GM18498 (cell line): ENCODE measurements around the gene PEX11A.

Source experiments
- ATAC-seq: cut with Tn5 transposase; IDR thresholded peaks from one replicate; pipeline ENCODE4 v1.9.1; 2021; ENCODE audit warnings: mild to moderate bottlenecking, moderate library complexity; ENCODE audit not compliant: unreplicated experiment

Gene PEX11A

DNA sequence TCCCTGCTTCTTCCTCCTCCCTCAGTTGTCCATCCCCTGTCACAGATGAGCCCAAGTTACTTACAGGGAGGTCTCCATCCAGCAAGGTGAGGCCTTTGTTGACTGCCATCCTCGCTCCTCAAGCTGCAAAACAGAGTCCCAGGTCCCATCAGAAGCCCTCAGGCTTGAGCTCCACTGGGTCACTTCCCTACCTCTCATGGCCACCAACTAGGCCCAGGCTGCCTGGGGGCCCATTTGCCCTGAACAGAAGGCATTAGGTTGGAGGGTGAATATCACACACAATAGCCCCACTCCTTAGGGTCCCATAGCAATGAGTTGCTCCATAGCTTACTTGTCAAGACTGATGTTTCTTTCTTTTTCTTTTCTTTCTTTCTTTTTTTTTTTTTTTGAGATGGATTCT is 13.2 kb downstream of the PEX11A start:
- no peak for ATAC-seq

DNA sequence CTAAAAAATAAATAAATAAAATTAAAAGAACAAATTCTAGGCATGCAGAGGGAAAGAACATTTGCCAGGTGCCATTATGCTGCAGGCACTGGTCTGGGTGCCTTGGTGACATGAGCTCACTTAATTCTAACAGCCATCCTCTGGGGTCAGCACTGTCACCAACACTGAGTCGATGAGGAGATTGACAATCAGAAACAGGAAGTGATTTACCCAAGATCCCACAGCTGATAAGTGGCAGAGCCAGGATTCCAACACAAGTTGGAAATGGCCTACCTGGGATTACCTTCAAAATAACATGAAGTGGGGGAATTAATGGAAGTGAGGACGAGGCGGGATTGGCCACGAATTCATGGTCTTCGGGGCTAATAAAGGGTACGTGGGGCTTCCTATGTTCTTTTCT is 14.9 kb downstream of the PEX11A start:
- no peak for ATAC-seq

DNA sequence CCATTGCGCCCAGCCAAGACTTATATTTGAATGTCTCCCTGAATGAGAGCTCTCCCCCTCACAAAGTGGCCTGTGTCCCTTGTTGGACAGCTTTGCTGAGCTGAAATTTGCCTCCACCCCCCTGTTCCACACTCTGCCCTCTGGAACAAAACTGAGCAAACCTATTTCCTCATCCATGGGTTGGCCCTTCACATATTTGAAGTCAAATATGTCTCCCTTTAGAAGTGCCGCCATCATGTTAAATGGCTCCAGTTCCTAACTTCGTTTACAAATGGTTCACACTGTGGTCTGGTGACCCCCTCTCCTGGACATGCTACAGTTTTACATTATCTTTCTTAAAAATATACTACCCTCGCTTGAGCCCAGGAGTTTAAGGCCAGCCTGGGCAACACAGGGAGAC is 16.0 kb downstream of the PEX11A start:
- no peak for ATAC-seq

DNA sequence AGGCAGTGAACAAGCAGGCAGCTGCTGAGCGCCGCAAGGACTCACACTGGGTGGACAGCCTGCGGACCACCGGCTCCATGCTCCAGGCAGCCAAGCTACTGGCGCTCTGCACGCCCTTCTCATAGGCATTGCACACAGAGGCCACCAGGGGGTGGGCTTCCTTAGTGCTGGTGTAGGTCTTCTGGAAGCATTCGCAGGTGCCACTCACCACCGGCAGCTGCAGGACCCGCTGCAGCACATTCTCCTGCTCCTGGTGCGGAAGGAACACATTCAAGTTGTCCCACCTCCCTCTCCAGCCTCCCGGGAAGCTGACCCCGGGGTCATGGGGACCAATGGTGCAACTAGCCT is 17.4 kb downstream of the PEX11A start:
- no peak for ATAC-seq

DNA sequence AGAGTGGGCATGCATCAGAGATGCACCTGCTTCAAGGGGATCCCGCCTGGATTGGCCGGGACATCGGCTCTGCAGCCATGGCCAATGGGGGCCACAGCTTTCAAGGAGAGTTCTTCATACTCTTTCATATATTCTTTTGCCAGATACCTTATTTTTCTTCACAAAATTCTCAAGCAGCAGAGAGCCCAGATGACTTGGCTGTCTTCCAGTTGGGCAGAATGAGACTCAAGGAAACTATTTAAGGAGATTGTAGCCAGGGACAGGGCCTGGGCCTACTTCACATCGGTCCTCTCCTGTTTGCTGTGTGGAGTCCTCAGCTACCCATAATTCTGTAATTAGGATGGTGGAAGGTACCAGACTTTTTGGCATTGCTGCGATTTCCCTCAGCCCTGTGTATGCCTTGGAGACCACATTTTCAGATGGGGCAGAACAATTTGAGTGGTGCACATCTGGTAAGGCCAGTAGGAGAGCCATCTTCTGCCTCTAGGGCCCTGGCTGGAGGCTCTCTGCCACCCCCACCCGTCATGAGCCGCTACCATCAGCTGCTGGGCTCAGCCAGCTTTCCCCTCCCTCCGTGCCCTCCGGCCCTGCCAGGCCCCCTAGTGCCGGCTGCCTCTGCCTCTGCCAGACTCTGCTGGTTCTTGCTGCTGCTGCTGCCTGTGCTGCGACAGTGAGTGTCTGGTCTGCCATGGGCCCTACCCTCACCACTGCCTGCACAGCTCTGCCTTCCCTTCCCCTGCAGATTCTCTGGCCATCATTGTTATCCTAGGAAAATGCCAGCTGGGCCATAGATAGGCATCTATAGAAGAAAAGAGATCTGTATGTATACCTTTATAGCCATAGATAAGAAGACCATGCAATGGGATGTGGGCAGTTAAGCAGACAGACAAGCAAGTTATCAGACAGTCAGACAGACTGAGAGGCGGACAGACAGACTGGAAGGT is 18.1 kb downstream of the PEX11A start:
- no peak for ATAC-seq

DNA sequence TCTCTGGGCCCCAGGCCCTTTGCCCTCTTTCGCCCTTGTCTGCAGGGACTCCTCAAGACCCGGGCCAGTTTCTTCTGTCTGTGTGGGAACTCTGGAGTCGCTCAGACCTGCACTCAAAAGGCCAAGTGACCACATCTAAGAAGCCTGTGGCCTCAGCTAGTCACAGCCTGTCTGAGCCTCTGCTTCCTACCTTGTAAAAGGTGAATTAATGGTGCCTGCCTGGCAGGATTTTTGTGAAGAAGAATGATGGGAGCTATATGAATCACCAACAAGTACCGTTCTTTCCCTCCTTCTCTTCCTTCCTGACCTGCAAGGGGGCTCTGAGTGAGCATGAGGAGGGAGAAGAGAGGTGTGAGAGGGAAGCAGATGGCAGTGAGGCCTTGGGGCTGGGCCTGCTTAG is 18.9 kb downstream of the PEX11A start:
- no peak for ATAC-seq

DNA sequence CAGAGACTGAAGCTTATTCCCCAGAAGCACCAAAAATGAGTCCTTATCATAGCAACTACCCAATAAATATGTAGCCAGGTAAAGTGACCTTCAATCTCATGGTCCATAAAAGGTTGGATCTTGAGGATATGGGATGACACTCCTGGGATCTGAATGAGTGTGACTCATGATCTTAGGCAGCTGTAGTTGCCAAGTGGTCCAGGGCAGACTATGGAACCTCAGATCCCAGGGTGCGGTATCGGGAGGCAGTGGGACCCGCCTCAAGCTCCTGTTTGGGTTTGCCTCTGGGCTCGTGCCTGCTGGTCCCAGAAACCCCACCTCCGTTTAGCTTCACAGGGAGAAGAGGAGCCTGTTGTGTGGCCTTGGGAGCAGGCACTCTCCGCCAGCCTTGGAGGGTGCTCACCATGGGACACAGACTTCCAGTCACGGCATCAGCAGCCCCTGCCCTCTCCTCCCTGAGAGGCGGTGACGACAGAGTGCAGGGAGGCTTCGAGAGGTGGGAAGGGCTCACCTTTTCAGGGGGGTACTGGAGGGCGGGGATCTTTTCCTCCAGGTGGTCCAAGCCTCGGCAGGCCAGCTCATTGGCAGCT is 19.5 kb downstream of the PEX11A start:
- no peak for ATAC-seq

DNA sequence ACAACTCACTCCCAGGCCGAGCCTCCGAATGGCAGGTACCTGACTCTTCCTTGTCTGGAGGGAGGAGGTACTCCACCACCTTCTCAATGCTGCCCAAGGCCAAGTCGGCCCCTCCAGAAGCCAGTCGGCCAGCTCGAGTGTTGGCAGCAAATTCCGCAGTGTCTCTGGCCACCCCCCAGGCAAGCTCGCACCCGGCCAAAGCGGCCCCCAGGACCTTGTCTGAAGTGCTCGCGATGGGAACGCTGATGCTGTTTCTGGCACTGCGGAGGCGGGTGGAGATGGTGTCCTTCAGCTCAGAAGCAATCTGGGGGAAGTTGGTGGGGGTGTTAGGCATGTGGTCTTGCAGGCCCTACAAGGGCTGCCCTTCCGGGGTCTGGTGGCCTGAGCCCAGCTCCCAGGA is 20.6 kb downstream of the PEX11A start:
- ATAC-seq = no peak

DNA sequence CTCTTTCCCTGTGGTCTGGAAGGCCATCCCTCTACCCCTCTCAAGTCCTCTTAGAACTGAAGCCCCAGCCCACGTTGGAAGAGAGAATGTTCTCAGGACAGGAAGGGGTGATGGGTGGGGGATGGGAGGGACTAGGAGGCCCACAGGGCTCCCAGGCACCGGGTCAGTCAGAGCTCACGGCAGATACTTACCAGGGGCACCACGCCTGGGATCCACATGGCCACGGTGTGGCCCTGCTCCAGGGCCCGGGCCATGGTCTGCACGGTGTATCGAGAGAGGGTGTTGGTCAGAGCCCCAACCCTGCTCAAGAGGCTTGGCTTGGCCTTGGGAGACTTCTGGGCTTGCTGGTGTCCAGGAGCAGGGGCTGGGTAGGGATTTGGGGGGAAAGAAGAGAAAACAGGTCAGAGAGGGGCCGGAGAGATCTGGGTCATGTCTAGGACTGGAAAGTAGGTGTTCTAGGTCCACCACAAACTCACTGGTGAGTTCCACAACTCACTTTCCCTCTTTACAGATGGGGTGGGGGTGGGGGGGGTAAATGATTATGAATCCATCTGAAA is 21.2 kb downstream of the PEX11A start:
- no peak for ATAC-seq

DNA sequence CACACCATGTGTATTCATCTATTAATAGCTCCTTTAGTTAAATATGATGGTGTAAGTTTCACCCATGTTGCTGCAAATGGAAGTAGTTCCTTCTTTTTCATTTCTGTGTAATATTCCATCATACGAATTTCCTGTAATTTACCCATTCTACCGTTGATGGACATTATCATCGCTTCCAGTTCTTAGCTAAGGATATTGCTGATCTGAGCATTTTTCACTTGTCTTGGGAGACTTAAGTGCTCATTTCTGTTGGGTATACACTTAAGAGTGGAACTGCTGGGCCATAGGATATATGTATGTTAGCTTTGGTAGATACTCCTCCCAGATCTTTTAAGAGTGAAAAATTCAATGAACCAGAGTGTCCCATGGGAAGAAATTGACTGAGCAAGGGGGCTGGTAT is 22.4 kb downstream of the PEX11A start:
- no peak for ATAC-seq

DNA sequence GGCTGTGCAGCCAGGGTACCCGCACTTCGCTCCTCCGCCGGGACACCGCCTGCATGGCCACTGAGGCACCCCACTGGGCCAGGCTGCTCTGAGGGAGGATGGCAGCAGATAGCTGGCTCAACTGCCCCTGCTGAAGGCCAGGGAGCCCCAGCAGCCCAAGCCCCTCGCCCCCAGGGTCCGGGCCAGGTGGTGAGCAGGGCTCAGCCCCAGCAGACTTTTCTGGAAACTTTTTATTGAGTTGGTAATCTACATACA is 22.9 kb downstream of the PEX11A start:
- ATAC-seq = no peak

DNA sequence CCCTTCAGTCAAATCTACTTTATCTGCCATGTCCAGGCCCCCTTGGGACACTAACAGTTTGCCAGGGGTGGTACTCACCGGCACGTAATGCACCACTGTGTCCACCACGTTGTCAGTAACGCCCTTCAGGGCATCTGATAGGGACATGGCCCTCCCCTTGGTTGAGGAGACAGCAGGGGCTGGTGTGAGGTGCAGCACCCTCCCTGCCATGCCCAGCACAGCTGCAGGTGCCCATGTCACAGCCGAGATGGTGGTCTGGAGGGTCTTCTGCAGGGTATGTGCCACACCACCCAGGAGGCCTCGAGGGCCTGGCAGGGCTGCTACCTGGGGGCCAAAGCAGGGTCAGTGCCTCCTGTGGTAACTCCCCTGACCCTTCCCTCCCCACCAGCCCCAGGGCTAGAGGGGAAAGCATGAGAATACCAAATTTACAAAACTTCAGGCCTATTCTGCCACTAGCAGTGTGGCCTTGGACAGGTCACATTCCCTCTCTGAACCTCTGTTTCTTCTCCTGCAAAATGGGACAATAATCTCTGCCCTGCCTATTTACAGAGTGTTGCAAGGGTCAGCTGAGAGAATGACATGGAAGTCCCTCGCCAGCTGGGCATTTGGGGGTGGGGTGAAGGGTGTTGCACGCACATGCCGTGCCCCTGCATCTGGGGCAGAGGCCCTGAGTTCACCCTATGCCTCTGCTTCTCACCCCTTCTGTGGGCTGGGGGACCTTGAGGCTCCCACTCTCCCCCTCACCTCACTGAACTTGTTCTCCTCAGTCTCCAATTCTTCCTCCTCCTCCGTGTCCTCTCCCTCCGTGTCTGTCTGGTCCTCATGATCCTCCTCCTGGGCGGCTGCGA is 23.5 kb downstream of the PEX11A start:
- ATAC-seq = no peak

DNA sequence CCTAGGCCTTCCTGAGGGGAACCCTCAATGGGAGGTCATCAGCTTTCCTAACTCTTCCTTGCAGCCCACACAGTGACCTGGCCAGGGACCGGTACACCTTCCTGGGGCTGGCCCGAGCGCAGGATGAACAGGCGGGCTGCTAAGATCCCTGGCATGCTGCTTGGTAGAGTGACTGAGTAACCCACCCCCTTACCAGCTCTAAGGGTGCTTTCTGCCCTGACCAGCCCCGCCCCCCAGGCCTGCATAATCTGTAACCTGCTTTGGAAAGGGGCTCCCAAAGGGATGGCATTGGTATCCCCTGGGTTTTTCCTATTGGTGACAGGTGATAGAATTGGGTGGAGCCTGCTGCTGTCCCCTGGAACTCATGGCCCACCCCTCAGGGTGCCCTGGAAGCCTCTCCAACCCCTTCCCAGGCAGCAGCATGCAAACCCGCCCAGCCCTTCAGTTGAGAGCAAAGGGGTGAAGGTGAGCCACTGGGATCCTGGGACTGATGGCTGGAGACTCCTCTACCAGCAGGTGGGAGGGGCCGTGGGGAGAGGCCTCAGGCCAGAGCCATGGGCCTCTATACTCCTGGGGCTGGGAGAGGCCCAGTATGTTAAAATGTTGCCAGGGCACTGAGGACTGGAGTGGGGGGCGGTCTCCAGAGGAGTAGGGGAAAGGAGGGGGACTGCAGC is 24.2 kb downstream of the PEX11A start:
- no peak for ATAC-seq

DNA sequence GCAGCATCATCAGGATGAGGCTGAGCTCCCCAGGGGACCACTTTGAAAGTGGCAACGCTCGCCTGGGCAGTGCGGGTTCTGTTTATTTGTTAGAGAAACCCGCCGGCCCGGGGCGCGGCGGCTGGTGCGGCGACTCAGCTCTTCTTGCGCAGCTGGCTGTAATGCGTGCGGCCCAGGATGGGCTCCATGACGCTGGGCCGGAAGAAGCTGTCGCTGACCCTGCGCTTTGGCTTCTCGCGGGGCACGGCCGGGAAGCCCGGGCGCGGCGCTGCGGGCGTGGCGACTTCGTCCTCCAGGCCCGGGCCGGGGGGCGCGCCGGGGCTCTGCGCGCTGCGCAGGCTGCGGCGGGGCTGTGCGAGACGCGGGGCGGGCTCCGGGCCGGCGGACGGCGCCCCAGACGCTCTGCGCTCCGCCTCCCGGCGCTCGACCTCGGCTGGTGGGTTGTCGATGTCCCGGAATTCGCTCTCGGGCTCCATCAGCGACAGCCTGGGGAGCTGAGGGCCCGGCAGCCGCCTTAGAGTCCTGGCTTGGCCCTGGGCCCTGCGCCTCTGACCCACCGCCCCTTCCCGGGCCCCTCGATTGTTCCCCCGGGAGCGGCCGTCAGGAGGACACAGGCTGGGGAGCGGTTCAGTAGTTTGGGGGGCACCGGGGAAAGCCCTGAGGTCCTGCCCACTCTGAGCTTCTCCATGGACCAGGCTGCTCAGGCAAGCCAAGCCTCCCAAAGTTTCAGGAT is 24.9 kb downstream of the PEX11A start:
- ATAC-seq = no peak

DNA sequence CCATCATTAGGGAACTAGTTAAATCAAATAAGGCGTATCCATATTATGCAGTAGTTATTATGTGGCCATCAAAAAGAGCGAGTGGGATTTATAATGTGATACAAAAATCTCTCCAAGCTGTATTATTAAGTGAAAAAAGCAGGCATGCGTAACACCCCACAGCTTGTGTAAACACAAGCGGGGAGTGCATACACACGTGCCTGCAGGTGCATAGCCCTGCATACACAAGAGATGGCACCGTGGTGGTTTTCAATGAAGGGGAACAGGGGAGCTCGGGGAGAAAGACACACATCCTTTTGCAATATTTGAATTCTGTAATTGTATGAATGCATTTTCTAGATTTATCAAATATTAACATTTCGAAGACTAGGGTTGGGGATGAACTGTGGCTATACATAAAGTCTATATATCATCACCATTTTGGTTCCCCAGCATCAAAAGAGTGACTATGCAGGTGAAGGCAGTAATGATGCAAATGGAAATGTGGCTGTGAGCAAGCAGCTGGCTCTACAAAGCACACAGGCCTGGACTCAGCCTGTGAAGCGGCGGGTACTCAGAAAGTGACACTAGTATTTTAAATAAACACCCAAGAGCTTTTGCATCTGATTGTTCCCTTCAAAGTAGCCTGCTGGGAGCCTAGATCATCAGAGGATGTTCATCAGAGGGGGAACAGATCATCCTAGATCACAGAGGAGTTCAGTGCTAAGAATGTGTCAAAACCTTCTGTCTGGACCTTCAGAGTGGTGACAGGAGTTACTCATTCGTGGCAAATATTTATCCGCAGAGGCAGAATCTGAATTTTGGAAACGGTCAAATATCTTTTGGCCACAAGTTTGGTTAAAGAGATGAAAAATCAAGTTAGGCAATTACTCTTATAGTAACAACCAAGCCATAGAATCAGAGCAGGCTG is 25.9 kb downstream of the PEX11A start:
- no peak for ATAC-seq

DNA sequence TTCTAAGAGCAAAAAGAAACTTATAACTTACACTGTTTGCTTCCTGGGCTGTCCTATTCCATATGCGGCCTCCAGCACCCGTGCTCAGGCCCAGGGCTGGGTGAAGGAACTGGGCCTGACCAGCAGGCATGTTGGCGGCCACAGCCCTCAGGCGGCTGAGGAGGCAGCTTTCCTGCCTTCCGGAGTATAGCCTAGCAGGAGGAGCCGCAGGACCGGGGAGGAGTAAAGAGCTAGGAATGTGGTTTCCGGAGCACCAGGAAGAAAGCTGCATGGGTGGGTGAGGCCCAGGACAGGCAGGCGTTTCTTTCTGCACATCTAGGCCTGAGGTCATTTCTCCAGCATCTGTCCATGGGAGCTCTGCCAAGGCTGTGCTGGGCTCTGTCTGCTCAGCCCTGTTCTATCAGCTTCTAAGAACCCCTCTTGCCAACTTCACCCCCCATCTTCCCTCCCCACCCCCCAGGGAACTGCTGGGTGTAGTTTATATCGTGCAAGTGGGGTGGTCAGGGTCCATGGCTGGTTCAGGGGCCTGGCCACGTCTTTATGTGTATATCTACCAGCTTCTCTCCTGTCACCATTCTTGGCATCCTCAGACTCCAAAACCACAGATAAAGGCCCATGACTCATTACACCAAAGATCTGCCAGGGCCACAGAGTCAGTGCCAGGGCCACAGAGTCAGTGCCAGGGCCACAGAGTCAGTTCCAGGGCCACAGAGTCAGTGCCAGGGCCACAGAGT is 27.5 kb downstream of the PEX11A start:
- no peak for ATAC-seq

DNA sequence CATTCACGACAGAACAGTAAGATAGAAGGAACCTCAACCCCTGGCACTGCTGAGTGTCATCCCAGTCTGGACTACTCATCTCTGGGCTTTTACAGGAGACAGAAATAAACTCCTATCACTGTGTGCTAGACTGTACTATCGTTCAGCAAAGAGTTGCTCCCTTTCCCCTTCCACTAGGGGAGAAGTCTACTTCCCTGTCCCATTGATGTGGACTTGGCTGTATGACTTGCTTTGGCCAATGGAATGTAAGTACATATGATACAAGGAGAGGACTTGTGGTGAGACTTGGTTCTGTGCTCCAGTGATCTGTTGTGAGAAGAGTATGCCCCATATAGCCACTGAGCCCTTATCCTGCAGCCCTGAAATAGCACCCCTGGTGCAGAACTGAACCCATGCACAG is 30.0 kb downstream of the PEX11A start:
- ATAC-seq = no peak

DNA sequence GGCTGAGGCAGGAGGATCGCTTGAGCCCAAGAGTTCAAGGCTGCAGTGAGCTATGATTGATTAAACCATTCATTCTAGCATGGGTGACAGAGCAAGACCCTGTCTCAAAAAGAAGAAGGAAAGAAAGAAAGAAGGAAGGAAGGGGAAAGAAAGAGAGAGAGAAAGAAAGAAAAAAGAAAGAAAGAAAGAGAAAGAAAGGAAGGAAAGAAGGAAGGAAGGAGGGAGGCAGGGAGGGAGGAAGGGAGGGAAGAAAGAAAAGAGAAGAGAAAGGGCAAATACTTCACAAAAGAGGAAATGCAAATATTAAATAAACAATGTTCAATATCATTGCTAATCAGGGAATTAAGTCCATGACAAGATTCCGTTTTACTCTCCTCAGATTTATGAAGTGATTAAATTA is 31.3 kb downstream of the PEX11A start:
- ATAC-seq = no peak

DNA sequence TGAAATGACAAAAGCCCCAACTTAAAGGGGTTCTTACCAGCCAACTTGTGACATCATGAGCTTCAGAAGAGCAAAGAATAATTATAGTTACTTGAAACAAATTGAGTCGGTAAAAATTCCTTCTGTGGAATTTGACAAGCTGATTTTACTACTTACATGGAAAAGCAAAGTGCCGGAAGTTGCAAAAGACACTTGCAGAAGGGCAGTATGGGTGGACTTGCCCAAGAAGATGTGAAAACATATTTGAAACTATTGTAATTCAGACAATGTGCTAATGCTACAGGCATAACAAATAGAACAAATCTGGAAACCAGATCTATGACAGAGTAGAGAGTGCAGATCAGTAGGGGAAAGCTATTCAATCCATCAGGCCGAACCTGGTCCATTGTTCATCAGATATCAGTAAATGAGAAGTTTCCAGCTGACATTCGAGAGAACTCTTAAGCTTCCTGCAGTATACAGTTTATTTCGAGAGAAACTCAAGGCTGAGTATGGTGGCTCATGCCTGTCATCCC is 32.8 kb downstream of the PEX11A start:
- no peak for ATAC-seq
